ENCODE measurements around the gene CACNA1D. TPM values are rescaled to one million over a fixed set of nuclear protein-coding genes. Genes with fewer than 3 reads are reported as not detected.

Gene CACNA1D
- total and polyA plus RNA-seq, 2 donors (not counting 3 experiments of a cell fraction or from before 2014, with no cell fraction given), result 0.06 TPM; not detected in 1

- ChIA-PET POLR2A (no interaction called here), CTCF (no interaction called here)
- no peak for FAIRE-seq
- Histone ChIP-seq H3K79me2 (ENCODE audit: control insufficient read depth, insufficient read depth, low read length) (no peaks in the 10 kb centered on the region), H3K9me3 (replicated peaks; ENCODE audit: control insufficient read depth, insufficient read depth, low read length) (no peaks in the 10 kb centered on the region), H3K36me3 (ENCODE audit: control insufficient read depth in 2 of 2, extremely low read depth in 1 of 2, insufficient read depth in 2 of 2, low read length in 2 of 2) (no peaks in the 10 kb centered on the region), H3K4me3 (replicated peaks in 1 of 3; ENCODE audit: insufficient read depth in 1 of 3, low read depth in 1 of 3, low read length in 3 of 3) (no peak overlapping the region), H4K20me1 (replicated peaks; ENCODE audit: control insufficient read depth, extremely low read depth, insufficient read depth, low read length) (no peaks in the 10 kb centered on the region), H2AFZ (ENCODE audit: low read depth, low read length) (no peak overlapping the region), H3K27ac (ENCODE audit: insufficient read depth, low read depth, low read length) (no peak overlapping the region), H3K9me1 (replicated peaks; ENCODE audit: control insufficient read depth, extremely low read depth, insufficient read depth, low read length) (no peaks in the 10 kb centered on the region), H3K9ac (replicated peaks; ENCODE audit: extremely low read depth, insufficient read depth, low read length) (no peak overlapping the region), H3K27me3 (ENCODE audit: control insufficient read depth in 2 of 2, insufficient read depth in 2 of 2, low read length in 2 of 2) (no peaks in the 10 kb centered on the region), H3K4me2 (ENCODE audit: insufficient read depth, low read length) (no peak overlapping the region), H3K4me1 (ENCODE audit: control insufficient read depth, extremely low read depth, insufficient read depth, low read length) (no peaks in the 10 kb centered on the region)
- intact Hi-C loops (cut with micrococcal nuclease) (no loop called here), dilution Hi-C loops (cut with MboI; ENCODE audit: extremely low pct_ligation_motif_present, low sequenced_read_pairs) (no loop called here)
- DNase-seq (ENCODE audit: low read depth, low spot score), result no peak
- BruUV-seq (replicated peaks), result no TSS peak
- TF ChIP-seq FOS (IDR thresholded peaks at IDR 0.05; ENCODE audit: borderline replicate concordance, insufficient read depth, low read length) (no peak), GATA2 (IDR thresholded peaks at IDR 0.05; ENCODE audit: insufficient read depth, insufficient read length, low read depth, low read length) (no peak), POLR2A (IDR thresholded peaks at IDR 0.05; ENCODE audit: low read depth, low read length) (no peak), MYC (IDR thresholded peaks at IDR 0.05; ENCODE audit: low read depth, low read length) (no peak), MAX (IDR thresholded peaks at IDR 0.05; ENCODE audit: insufficient read depth, insufficient read length) (no peak), JUN (IDR thresholded peaks at IDR 0.05; ENCODE audit: borderline replicate concordance, insufficient read depth, insufficient read length, low read depth) (no peak), POLR2AphosphoS5 (IDR thresholded peaks at IDR 0.05; ENCODE audit: insufficient read depth, low read depth, low read length) (no peak), EZH2 (IDR thresholded peaks at IDR 0.05; ENCODE audit: borderline replicate concordance, low read depth, low read length, severe bottlenecking) (no peak), CTCF (IDR thresholded peaks at IDR 0.05; ENCODE audit: extremely low read depth in 1 of 2, insufficient read depth in 1 of 2, low read depth in 1 of 2, low read length in 2 of 2) (no peak)
Observed at GRCh38 chr3:53820756-53821580, 326.6 kb downstream of the CACNA1D start.
